ENCODE results near the gene THAP5.

- TF ChIP-seq CTCF (optimal IDR thresholded peaks at IDR 0.05 in 1 of 3, IDR thresholded peaks at IDR 0.05 in 1 of 3, conservative IDR thresholded peaks at IDR 0.05 in 1 of 3; ENCODE audit: extremely low read depth in 1 of 3, insufficient read depth in 2 of 3, low read length in 3 of 3), result no peak
- TF ChIP-seq EZH2 (IDR thresholded peaks at IDR 0.05; ENCODE audit: low read length), result no peak
These were observed 20.4 kb upstream of the THAP5 start for GRCh38 chr7:108589874-108590273.
